Islet of Langerhans (tissue), 1 donor: ENCODE measurements around the gene LARP4B.

Source experiments
- FAIRE-seq: peaks from one replicate; lab custom pipeline; 2011; peaks lifted over from hg19 to GRCh38; lab: Jason Lieb, UNC

LARP4B gene

GRCh38 chr10:865924-866576 is 65.5 kb downstream of the LARP4B start:
- no peak for FAIRE-seq

GRCh38 chr10:865257-865656 is 66.2 kb downstream of the LARP4B start:
- FAIRE-seq, result no peak

GRCh38 chr10:860519-860918 is 71.0 kb downstream of the LARP4B start:
- no peak for FAIRE-seq

- FAIRE-seq, result no peak
These were observed 74.9 kb downstream of the LARP4B start for GRCh38 chr10:856416-857157.

GRCh38 chr10:855671-856070 is 75.8 kb downstream of the LARP4B start:
- no peak for FAIRE-seq

GRCh38 chr10:855079-855478 is 76.4 kb downstream of the LARP4B start:
- FAIRE-seq, result no peak

- no peak for FAIRE-seq
These were observed 78.5 kb downstream of the LARP4B start for GRCh38 chr10:853017-853416.

- FAIRE-seq, result no peak
These were observed 79.1 kb downstream of the LARP4B start for GRCh38 chr10:852386-852785.

- FAIRE-seq, result no peak
These were observed 79.6 kb downstream of the LARP4B start for GRCh38 chr10:851901-852300.

GRCh38 chr10:850093-850492 is 81.4 kb downstream of the LARP4B start:
- no peak for FAIRE-seq

GRCh38 chr10:847868-848267 is 83.6 kb downstream of the LARP4B start:
- FAIRE-seq, result no peak

GRCh38 chr10:846126-846685 is 85.3 kb downstream of the LARP4B start:
- no peak for FAIRE-seq

- no peak for FAIRE-seq
These were observed 86.0 kb downstream of the LARP4B start for GRCh38 chr10:845526-845925.

GRCh38 chr10:844552-844951 is 87.0 kb downstream of the LARP4B start:
- FAIRE-seq, result no peak

GRCh38 chr10:843703-844102 is 87.8 kb downstream of the LARP4B start:
- no peak for FAIRE-seq

- no peak for FAIRE-seq
These were observed 88.7 kb downstream of the LARP4B start for GRCh38 chr10:842795-843194.

GRCh38 chr10:841535-841934 is 90.0 kb downstream of the LARP4B start:
- FAIRE-seq, result no peak

- FAIRE-seq, result no peak
These were observed 91.8 kb downstream of the LARP4B start for GRCh38 chr10:839550-840205.

- FAIRE-seq, result no peak
These were observed 94.7 kb downstream of the LARP4B start for GRCh38 chr10:836782-837181.

GRCh38 chr10:834493-834892 is 97.0 kb downstream of the LARP4B start:
- FAIRE-seq, result no peak

GRCh38 chr10:829241-829640 is 102.3 kb downstream of the LARP4B start:
- no peak for FAIRE-seq

- FAIRE-seq, result no peak
These were observed 103.3 kb downstream of the LARP4B start for GRCh38 chr10:828191-828590.

- no peak for FAIRE-seq
These were observed 106.6 kb downstream of the LARP4B start for GRCh38 chr10:824946-825345.
